GM19372 (cell line): ENCODE results near the gene RUNX1.

Experiments
- ATAC-seq: cut with Tn5 transposase; IDR thresholded peaks from one replicate; pipeline ENCODE4 v1.9.1; 2021; ENCODE audit warnings: mild to moderate bottlenecking, low read depth, moderate library complexity; ENCODE audit not compliant: unreplicated experiment

Gene RUNX1

GRCh38 chr21:34838956-34839820, 209.9 kb downstream of the RUNX1 start:
- no peak for ATAC-seq

GRCh38 chr21:34836933-34837505, 212.1 kb downstream of the RUNX1 start:
- no peak for ATAC-seq

GRCh38 chr21:34836103-34836932, 212.8 kb downstream of the RUNX1 start:
- ATAC-seq: no peak

GRCh38 chr21:34835526-34835925, 213.6 kb downstream of the RUNX1 start:
- no peak for ATAC-seq

- no peak for ATAC-seq
Observed at GRCh38 chr21:34834852-34835501, 214.1 kb downstream of the RUNX1 start.

GRCh38 chr21:34834290-34834689, 214.8 kb downstream of the RUNX1 start:
- ATAC-seq: no peak

GRCh38 chr21:34833465-34833864, 215.6 kb downstream of the RUNX1 start:
- ATAC-seq: no peak

- no peak for ATAC-seq
Observed at GRCh38 chr21:34830386-34831170, 218.5 kb downstream of the RUNX1 start.

GRCh38 chr21:34827445-34828235, 221.5 kb downstream of the RUNX1 start:
- no peak for ATAC-seq

GRCh38 chr21:34826836-34827235, 222.3 kb downstream of the RUNX1 start:
- ATAC-seq: no peak

- ATAC-seq: no peak
Observed at GRCh38 chr21:34825948-34826548, 223.1 kb downstream of the RUNX1 start.

GRCh38 chr21:34825101-34825500, 224.0 kb downstream of the RUNX1 start:
- ATAC-seq: no peak

- ATAC-seq: no peak
Observed at GRCh38 chr21:34824314-34824713, 224.8 kb downstream of the RUNX1 start.

GRCh38 chr21:34822942-34823341, 226.2 kb downstream of the RUNX1 start:
- ATAC-seq: no peak

GRCh38 chr21:34822168-34822567, 226.9 kb downstream of the RUNX1 start:
- no peak for ATAC-seq

GRCh38 chr21:34821717-34822116, 227.4 kb downstream of the RUNX1 start:
- ATAC-seq: no peak

GRCh38 chr21:34820051-34820450, 229.1 kb downstream of the RUNX1 start:
- no peak for ATAC-seq

- ATAC-seq: no peak
Observed at GRCh38 chr21:34819357-34819999, 229.6 kb downstream of the RUNX1 start.
